ENCODE measurements around the gene FERMT2. TPM values are rescaled to one million over a fixed set of nuclear protein-coding genes. Genes with fewer than 3 reads are reported as not detected.

FERMT2 gene
- total and polyA plus RNA-seq, 4 donors, result 23.9 to 51.3 (median 40.4) TPM

DNA sequence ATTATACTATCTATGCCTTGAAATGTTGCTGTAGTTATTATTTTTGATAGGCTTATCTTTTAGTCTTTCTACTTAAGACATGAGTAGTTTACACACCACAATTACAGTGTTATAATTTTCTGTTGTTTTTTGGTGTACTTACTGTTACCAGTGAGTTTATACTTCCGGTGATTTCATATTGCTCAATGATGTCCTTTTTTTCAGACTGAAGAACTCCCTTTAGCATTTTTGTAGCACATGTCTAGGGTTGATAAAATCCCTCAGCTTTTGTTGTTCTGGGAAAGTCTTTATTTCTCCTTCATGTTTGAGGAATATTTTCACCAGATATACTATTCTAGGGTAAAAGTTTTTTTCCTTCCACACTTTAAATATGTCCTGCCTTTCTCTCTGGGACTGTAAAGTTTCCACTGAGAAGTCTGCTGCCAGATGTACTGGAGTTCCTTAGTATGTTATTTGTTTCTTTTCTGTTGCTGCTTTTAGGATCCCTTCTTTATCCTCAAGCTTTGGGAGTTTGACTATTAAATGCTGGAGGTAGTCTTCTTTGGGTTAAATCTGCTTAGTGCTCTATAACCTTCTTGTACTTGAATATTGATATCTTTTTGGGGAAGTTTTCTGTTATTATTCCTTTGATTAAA, 41.5 kb upstream of the FERMT2 start:
- Histone ChIP-seq H3K9me3 (ENCODE audit: control insufficient read depth in 4 of 4, low read length in 3 of 4) (no peaks in the 10 kb centered on the region), H3K4me3 (ENCODE audit: low read depth in 1 of 3, low read length in 3 of 3) (no peak overlapping the region), H3K27ac (ENCODE audit: low read depth in 1 of 2, low read length in 2 of 2) (no peak overlapping the region), H3K9ac (ENCODE audit: low read depth in 1 of 2, low read length in 2 of 2) (no peak overlapping the region), H3K27me3 (ENCODE audit: control insufficient read depth in 4 of 4, insufficient read depth in 4 of 4, low read length in 3 of 4) (no peaks in the 10 kb centered on the region), H3K36me3 (ENCODE audit: control insufficient read depth in 4 of 4, insufficient read depth in 3 of 4, low read depth in 1 of 4, low read length in 3 of 4) (no peaks in the 10 kb centered on the region), H3K4me1 (ENCODE audit: control insufficient read depth in 4 of 4, insufficient read depth in 4 of 4, low read length in 3 of 4) (no peaks in the 10 kb centered on the region)
- DNase-seq (ENCODE audit: low spot score), result no peak
- WGBS, result 85% methylated on average over 1 of the region's 1 CpG
- TF ChIP-seq HNF4G (IDR thresholded peaks at IDR 0.05), result no peak
- TF ChIP-seq RXRA (IDR thresholded peaks at IDR 0.05), result no peak
- TF ChIP-seq YY1 (IDR thresholded peaks at IDR 0.05), result no peak

DNA sequence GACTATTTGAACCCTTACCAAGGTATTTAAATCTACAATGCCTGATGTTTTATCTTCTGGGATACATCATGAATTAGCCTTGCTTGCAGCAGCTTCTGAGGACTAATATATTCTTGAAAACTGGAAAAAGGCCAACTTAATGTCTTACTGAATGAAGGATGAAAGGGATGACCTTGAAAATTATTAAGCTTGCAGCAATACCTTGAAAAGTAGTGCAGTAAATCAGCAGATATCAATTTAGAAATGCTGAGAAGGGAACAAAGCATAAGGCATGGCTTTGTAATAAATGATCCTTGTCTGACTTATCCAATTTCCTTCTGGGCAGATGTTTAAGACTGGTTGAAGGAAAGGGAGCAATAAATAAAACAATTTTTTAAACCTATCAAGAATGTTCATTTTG, 37.3 kb upstream of the FERMT2 start:
- TF ChIP-seq HNF4G (IDR thresholded peaks at IDR 0.05) (no peak), RXRA (IDR thresholded peaks at IDR 0.05) (no peak), JUND (IDR thresholded peaks at IDR 0.05) (no peak), EGR1 (IDR thresholded peaks at IDR 0.05; ENCODE audit: low read depth in 2 of 2) (no peak), FOXA1 (IDR thresholded peaks at IDR 0.05) (no peak), RAD21 (IDR thresholded peaks at IDR 0.05) (no peak), HNF4A (conservative IDR thresholded peaks at IDR 0.05) (no peak), TAF1 (conservative IDR thresholded peaks at IDR 0.05) (no peak), GABPA (IDR thresholded peaks at IDR 0.05 in 1 of 2, conservative IDR thresholded peaks at IDR 0.05 in 1 of 2) (no peak), FOXA2 (IDR thresholded peaks at IDR 0.05) (no peak), YY1 (IDR thresholded peaks at IDR 0.05) (no peak), SP1 (IDR thresholded peaks at IDR 0.05) (no peak), NR2F2 (IDR thresholded peaks at IDR 0.05) (no peak)
- TF ChIP-seq, protein P1, sequence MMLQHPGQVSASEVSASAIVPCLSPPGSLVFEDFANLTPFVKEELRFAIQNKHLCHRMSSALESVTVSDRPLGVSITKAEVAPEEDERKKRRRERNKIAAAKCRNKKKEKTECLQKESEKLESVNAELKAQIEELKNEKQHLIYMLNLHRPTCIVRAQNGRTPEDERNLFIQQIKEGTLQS (IDR thresholded peaks at IDR 0.05), result no peak
- TF ChIP-seq, protein P2, sequence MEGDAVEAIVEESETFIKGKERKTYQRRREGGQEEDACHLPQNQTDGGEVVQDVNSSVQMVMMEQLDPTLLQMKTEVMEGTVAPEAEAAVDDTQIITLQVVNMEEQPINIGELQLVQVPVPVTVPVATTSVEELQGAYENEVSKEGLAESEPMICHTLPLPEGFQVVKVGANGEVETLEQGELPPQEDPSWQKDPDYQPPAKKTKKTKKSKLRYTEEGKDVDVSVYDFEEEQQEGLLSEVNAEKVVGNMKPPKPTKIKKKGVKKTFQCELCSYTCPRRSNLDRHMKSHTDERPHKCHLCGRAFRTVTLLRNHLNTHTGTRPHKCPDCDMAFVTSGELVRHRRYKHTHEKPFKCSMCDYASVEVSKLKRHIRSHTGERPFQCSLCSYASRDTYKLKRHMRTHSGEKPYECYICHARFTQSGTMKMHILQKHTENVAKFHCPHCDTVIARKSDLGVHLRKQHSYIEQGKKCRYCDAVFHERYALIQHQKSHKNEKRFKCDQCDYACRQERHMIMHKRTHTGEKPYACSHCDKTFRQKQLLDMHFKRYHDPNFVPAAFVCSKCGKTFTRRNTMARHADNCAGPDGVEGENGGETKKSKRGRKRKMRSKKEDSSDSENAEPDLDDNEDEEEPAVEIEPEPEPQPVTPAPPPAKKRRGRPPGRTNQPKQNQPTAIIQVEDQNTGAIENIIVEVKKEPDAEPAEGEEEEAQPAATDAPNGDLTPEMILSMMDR (IDR thresholded peaks at IDR 0.05; ENCODE audit: low read depth, low read length, missing input control), result no peak
- TF ChIP-seq, protein P3, sequence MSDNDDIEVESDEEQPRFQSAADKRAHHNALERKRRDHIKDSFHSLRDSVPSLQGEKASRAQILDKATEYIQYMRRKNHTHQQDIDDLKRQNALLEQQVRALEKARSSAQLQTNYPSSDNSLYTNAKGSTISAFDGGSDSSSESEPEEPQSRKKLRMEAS (IDR thresholded peaks at IDR 0.05), result no peak
- TF ChIP-seq, protein P4, sequence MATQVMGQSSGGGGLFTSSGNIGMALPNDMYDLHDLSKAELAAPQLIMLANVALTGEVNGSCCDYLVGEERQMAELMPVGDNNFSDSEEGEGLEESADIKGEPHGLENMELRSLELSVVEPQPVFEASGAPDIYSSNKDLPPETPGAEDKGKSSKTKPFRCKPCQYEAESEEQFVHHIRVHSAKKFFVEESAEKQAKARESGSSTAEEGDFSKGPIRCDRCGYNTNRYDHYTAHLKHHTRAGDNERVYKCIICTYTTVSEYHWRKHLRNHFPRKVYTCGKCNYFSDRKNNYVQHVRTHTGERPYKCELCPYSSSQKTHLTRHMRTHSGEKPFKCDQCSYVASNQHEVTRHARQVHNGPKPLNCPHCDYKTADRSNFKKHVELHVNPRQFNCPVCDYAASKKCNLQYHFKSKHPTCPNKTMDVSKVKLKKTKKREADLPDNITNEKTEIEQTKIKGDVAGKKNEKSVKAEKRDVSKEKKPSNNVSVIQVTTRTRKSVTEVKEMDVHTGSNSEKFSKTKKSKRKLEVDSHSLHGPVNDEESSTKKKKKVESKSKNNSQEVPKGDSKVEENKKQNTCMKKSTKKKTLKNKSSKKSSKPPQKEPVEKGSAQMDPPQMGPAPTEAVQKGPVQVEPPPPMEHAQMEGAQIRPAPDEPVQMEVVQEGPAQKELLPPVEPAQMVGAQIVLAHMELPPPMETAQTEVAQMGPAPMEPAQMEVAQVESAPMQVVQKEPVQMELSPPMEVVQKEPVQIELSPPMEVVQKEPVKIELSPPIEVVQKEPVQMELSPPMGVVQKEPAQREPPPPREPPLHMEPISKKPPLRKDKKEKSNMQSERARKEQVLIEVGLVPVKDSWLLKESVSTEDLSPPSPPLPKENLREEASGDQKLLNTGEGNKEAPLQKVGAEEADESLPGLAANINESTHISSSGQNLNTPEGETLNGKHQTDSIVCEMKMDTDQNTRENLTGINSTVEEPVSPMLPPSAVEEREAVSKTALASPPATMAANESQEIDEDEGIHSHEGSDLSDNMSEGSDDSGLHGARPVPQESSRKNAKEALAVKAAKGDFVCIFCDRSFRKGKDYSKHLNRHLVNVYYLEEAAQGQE (IDR thresholded peaks at IDR 0.05), result no peak
- TF ChIP-seq, protein P5, sequence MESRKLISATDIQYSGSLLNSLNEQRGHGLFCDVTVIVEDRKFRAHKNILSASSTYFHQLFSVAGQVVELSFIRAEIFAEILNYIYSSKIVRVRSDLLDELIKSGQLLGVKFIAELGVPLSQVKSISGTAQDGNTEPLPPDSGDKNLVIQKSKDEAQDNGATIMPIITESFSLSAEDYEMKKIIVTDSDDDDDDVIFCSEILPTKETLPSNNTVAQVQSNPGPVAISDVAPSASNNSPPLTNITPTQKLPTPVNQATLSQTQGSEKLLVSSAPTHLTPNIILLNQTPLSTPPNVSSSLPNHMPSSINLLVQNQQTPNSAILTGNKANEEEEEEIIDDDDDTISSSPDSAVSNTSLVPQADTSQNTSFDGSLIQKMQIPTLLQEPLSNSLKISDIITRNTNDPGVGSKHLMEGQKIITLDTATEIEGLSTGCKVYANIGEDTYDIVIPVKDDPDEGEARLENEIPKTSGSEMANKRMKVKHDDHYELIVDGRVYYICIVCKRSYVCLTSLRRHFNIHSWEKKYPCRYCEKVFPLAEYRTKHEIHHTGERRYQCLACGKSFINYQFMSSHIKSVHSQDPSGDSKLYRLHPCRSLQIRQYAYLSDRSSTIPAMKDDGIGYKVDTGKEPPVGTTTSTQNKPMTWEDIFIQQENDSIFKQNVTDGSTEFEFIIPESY (IDR thresholded peaks at IDR 0.05), result no peak
- no peaks in the 10 kb centered on the region for H3K27me3 ChIP-seq (ENCODE audit: control insufficient read depth in 4 of 4, insufficient read depth in 4 of 4, low read length in 3 of 4)
- no peaks in the 10 kb centered on the region for H3K4me1 ChIP-seq (ENCODE audit: control insufficient read depth in 4 of 4, insufficient read depth in 4 of 4, low read length in 3 of 4)
- DNase-seq (ENCODE audit: low spot score), result no peak
- no peaks in the 10 kb centered on the region for H3K9me3 ChIP-seq (ENCODE audit: control insufficient read depth in 4 of 4, low read length in 3 of 4)
- no peak overlapping the region for H3K27ac ChIP-seq (ENCODE audit: low read depth in 1 of 2, low read length in 2 of 2)
- no peak overlapping the region for H3K9ac ChIP-seq (ENCODE audit: low read depth in 1 of 2, low read length in 2 of 2)
- no peaks in the 10 kb centered on the region for H3K36me3 ChIP-seq (ENCODE audit: control insufficient read depth in 4 of 4, insufficient read depth in 3 of 4, low read depth in 1 of 4, low read length in 3 of 4)
- no peak overlapping the region for H3K4me3 ChIP-seq (ENCODE audit: low read depth in 1 of 3, low read length in 3 of 3)
